ENCODE data around the gene CYP51A1.
A peak's percentile ranks its signal among the peaks of the same experiment; 100 is the strongest.
"Not testable (repeated sequence)": the region's sequence is repeated elsewhere in the genome, so short reads cannot be mapped to it uniquely, and the experiment has no call there.

The CYP51A1 gene

DNA sequence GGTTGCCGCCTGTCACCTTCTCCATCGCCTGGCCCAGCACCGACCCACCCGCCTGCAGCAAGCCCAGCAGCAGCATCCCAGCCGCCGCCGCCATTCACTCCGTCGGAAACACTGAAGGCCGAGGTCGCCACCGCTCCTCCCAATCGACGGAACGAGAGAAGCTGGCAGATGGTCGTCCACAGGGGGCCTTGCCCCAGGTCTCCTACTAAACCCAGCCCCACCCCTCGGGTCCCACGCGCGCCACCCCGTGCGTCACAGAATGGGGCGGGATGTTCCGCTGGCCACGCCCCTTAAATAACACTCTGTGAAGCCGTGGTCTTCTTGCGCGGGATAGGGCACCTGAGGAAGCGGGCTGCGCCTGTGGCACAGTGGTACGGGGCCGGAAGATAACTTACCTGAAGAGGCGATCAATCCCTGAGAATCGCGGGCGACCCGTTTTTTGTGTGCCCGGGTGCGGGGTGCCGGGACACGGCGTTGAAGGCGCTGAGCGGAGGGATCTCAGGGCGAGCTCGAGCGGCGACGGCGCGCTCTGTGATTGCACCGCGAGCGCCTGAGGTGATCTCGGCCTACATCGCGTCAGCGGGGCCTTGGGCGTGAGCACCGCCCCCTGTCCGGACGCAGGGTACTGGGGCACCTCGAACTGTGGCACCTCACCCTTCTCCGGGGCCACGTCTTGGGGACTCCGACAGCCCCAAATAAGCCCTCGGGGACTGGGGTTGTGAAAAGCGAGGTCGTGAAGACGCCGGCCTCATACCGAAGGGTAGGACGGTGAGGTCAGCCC, at the start of gene CYP51A1:
Gene CYP51A1, minus strand, starts transcription at position 207 of the 781 bp plus-strand sequence. Its CDS starts 113 bp downstream, at position 94.
- peaks cover 47% of the 10 kb centered on the region for H3K36me3 ChIP-seq (ENCODE audit: control insufficient read depth, low read length)
- peak within 1 kb of the TSS; percentile 92 for H3K4me2 ChIP-seq (ENCODE audit: low read length)
- H4K20me1 ChIP-seq (ENCODE audit: control insufficient read depth, insufficient read depth, low read depth, low read length) = peaks cover 40% of the 10 kb centered on the region
- no peaks in the 10 kb centered on the region for H3K9me2 ChIP-seq (replicated peaks; ENCODE audit: control insufficient read depth, low read length)
- H3F3A ChIP-seq (ENCODE audit: control insufficient read depth, insufficient read depth) = peaks cover 3% of the 10 kb centered on the region; the same call in 1 of the 2 replicates
- peaks cover 44% of the 10 kb centered on the region for H3K4me1 ChIP-seq (ENCODE audit: control insufficient read depth, low read length)
- H3K9me3 ChIP-seq (ENCODE audit: control insufficient read depth, insufficient read depth, low read length) = peaks cover 4% of the 10 kb centered on the region; the same call in 1 of the 2 replicates
- H3K27me3 ChIP-seq (ENCODE audit: control insufficient read depth, low read length) = no peaks in the 10 kb centered on the region
- peak within 1 kb of the TSS; percentile 97 for H3K4me3 ChIP-seq (ENCODE audit: low read length)
- H3K79me2 ChIP-seq (ENCODE audit: control insufficient read depth, low read length) = peaks cover 61% of the 10 kb centered on the region
- H3K27ac ChIP-seq (ENCODE audit: low read depth, low read length) = peak within 1 kb of the TSS; percentile 87
- TF ChIP-seq EZH2phosphoT487 (IDR thresholded peaks at IDR 0.05; ENCODE audit: borderline replicate concordance, low read length) = no peak
- TF ChIP-seq, protein P1, sequence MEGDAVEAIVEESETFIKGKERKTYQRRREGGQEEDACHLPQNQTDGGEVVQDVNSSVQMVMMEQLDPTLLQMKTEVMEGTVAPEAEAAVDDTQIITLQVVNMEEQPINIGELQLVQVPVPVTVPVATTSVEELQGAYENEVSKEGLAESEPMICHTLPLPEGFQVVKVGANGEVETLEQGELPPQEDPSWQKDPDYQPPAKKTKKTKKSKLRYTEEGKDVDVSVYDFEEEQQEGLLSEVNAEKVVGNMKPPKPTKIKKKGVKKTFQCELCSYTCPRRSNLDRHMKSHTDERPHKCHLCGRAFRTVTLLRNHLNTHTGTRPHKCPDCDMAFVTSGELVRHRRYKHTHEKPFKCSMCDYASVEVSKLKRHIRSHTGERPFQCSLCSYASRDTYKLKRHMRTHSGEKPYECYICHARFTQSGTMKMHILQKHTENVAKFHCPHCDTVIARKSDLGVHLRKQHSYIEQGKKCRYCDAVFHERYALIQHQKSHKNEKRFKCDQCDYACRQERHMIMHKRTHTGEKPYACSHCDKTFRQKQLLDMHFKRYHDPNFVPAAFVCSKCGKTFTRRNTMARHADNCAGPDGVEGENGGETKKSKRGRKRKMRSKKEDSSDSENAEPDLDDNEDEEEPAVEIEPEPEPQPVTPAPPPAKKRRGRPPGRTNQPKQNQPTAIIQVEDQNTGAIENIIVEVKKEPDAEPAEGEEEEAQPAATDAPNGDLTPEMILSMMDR (IDR thresholded peaks at IDR 0.05; ENCODE audit: low read depth, low read length, poor library complexity, severe bottlenecking) = no peak

DNA sequence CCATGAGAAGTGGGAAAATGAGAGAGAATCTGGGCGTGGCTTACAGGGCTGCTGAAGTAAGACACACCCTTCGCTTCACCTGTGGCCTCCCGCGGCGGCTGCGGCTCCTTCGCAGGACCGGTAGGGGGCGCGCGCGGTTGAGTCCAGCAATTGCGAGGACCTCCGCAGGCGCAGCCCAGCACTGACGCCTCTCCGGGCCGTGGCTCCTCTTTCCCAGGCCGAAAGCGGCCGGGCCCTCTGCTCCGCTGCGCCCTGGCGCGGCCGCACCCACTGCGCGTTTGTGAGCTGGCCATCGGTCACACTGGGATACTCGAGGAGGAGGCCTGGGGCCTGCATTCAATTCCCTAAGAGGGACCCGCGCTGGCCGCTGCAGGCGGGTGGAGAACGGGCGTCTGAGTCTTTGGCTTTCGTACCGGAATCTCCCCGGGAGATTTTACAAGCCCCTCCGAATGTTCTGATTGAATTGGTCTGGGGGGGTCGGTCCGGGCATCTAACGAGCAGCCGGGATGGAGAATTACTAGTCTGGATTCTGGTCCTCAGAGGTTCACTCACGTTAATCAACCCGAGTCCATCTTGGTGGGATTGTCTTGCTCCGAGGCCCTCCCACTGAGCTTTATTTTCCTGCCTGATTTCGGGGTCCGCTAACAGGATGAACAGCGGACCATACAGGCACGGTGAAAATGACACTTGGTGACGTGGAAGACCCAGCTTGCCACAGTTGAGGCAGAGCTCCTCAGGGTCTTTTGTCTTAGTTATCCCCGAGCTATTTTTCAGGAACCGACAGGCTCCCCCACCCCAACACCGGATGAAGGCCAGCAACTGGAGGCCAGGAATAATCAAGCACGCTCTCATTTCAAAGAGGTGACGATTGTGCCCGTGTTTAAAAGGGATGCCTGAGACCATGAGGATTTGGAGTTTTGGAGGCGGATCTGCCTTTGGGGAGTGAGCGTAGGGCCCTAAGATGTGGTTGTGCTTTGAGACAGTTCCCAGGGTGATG, 44.9 kb upstream of the CYP51A1 start, which contains the start of gene LRRD1:
Gene LRRD1, minus strand, starts transcription at position 215 of the 997 bp plus-strand sequence. CDS start 13,940 bp downstream, outside the sequence.
- Histone ChIP-seq H3K4me3 (ENCODE audit: low read length) (peak within 1 kb of the TSS; percentile 72), H3K4me2 (ENCODE audit: low read length) (peak within 1 kb of the TSS; percentile 81), H3K4me1 (ENCODE audit: control insufficient read depth, low read length) (peaks cover 17% of the 10 kb centered on the region), H3K9me3 (ENCODE audit: control insufficient read depth, insufficient read depth, low read length) (no peaks in the 10 kb centered on the region), H3K27me3 (ENCODE audit: control insufficient read depth, low read length) (peaks cover 5% of the 10 kb centered on the region; the same call in 1 of the 2 replicates), H4K20me1 (ENCODE audit: control insufficient read depth, insufficient read depth, low read depth, low read length) (no peaks in the 10 kb centered on the region), H3K27ac (ENCODE audit: low read depth, low read length) (no peak within 1 kb of the TSS), H3F3A (ENCODE audit: control insufficient read depth, insufficient read depth) (peaks cover 12% of the 10 kb centered on the region), H3K9me2 (replicated peaks; ENCODE audit: control insufficient read depth, low read length) (no peaks in the 10 kb centered on the region), H3K36me3 (ENCODE audit: control insufficient read depth, low read length) (no peaks in the 10 kb centered on the region), H3K79me2 (ENCODE audit: control insufficient read depth, low read length) (no peaks in the 10 kb centered on the region)
- 0 out of 2 replicates have a peak, but pooled peaks have one; percentile 18 for TF ChIP-seq EZH2phosphoT487 (IDR thresholded peaks at IDR 0.05; ENCODE audit: borderline replicate concordance, low read length)
- TF ChIP-seq, protein P1 (IDR thresholded peaks at IDR 0.05; ENCODE audit: low read depth, low read length, poor library complexity, severe bottlenecking) = peak; percentile 100

DNA sequence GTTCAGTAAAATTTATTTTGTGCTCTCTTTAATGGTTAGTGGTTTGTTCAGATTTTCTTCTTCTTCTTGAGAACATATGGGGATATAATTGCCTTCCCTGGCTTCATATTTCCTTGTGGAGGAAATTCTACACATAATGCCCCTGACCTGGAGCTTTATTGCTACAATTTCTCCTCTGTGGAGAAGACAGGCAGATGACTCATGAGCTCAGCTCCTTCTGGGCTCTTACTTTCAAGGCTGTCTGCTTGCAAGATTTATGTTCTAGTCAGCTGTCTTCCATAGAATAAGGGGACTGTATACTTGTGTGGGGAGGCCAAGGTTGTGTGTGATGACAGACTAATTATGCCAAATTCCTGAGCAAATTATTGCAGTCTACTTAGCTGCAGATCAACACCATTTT, 43.1 kb upstream of the CYP51A1 start:
- H3K4me3 ChIP-seq (ENCODE audit: low read length) = no peak overlapping the region
- no peaks in the 10 kb centered on the region for H4K20me1 ChIP-seq (ENCODE audit: control insufficient read depth, insufficient read depth, low read depth, low read length)
- H3K4me2 ChIP-seq (ENCODE audit: low read length) = no peak overlapping the region
- H3K27ac ChIP-seq (ENCODE audit: low read depth, low read length) = no peak overlapping the region
- H3F3A ChIP-seq (ENCODE audit: control insufficient read depth, insufficient read depth) = peaks cover 12% of the 10 kb centered on the region
- no peaks in the 10 kb centered on the region for H3K9me3 ChIP-seq (ENCODE audit: control insufficient read depth, insufficient read depth, low read length)
- no peaks in the 10 kb centered on the region for H3K36me3 ChIP-seq (ENCODE audit: control insufficient read depth, low read length)
- no peak for TF ChIP-seq EZH2phosphoT487 (IDR thresholded peaks at IDR 0.05; ENCODE audit: borderline replicate concordance, low read length)
- TF ChIP-seq, protein P1 (IDR thresholded peaks at IDR 0.05; ENCODE audit: low read depth, low read length, poor library complexity, severe bottlenecking) = no peak
- peaks cover 11% of the 10 kb centered on the region for H3K27me3 ChIP-seq (ENCODE audit: control insufficient read depth, low read length)
- peaks cover 17% of the 10 kb centered on the region for H3K4me1 ChIP-seq (ENCODE audit: control insufficient read depth, low read length)
- H3K9me2 ChIP-seq (replicated peaks; ENCODE audit: control insufficient read depth, low read length) = no peaks in the 10 kb centered on the region
- H3K79me2 ChIP-seq (ENCODE audit: control insufficient read depth, low read length) = no peaks in the 10 kb centered on the region

DNA sequence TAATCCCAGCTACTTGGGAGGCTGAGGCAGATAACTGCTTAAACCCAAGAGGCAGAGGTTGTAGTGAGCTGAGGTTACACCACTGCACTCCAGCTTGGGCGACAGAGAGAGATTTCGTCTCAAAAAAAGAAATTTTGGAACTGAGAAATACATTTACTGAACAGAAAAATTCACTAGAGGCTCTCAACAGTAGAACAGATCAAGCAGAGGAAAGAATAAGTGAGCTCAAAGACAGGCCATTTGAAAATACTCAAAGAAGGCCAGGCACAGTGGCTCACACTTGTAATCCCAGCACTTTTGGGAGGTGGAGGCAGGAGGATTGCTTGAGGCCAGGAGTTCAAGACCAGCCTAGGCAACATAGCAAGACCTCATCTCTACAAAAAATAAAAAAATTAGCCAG, 35.3 kb upstream of the CYP51A1 start:
- H3K27me3 ChIP-seq (ENCODE audit: control insufficient read depth, low read length); H3K4me3 ChIP-seq (ENCODE audit: low read length); H3K9me2 ChIP-seq (replicated peaks; ENCODE audit: control insufficient read depth, low read length); H3F3A ChIP-seq (ENCODE audit: control insufficient read depth, insufficient read depth); H3K9me3 ChIP-seq (ENCODE audit: control insufficient read depth, insufficient read depth, low read length); H3K36me3 ChIP-seq (ENCODE audit: control insufficient read depth, low read length); H4K20me1 ChIP-seq (ENCODE audit: control insufficient read depth, insufficient read depth, low read depth, low read length); H3K27ac ChIP-seq (ENCODE audit: low read depth, low read length); H3K4me2 ChIP-seq (ENCODE audit: low read length); H3K4me1 ChIP-seq (ENCODE audit: control insufficient read depth, low read length); H3K79me2 ChIP-seq (ENCODE audit: control insufficient read depth, low read length): not testable (repeated sequence)

Measured in DOHH2 (cell line).